IPS DF 6.9 (cell line): ENCODE data around the gene SLC6A6.

Source experiments
- DNase-seq: peaks from one replicate; pipeline ENCODE4 v3.0.0-alpha.2; 2013; ENCODE audit warnings: low read depth, low spot score
- H3K27ac ChIP-seq: one replicate; pipeline ENCODE4 v1.5.1; 2013; ENCODE audit warnings: low read length, control low read depth
- H3K27me3 ChIP-seq: 2 replicates; pipeline ENCODE4 v1.6.1; 2013; ENCODE audit warnings: mild to moderate bottlenecking, low read length; ENCODE audit not compliant: control insufficient read depth, insufficient read depth
- H3K36me3 ChIP-seq: 2 replicates; pipeline ENCODE4 v1.6.1; 2013; ENCODE audit warnings: low read length; ENCODE audit not compliant: control insufficient read depth, insufficient read depth
- H3K4me1 ChIP-seq: 2 replicates; pipeline ENCODE4 v1.6.1; 2013; ENCODE audit warnings: low read length; ENCODE audit not compliant: control insufficient read depth, insufficient read depth
- H3K4me3 ChIP-seq: 2 replicates; pipeline ENCODE4 v1.5.1; 2013; ENCODE audit warnings: mild to moderate bottlenecking, low read length
- H3K9me3 ChIP-seq: 2 replicates; pipeline ENCODE4 v1.6.1; 2013; ENCODE audit warnings: low read length, inconsistent platforms; ENCODE audit not compliant: control insufficient read depth, insufficient read depth
- whole genome bisulfite sequencing: extraction: QIAGEN DNeasy Blood & Tissue Kit; methylation state at CpG from one replicate; pipeline ENCODE4 v1.1.7; 2013; ENCODE audit warnings: mixed read lengths, missing lambda C conversion rate; ENCODE audit not compliant: insufficient read length, insufficient coverage; 5-methylcytosine and 5-hydroxymethylcytosine counted together

The SLC6A6 gene

DNA sequence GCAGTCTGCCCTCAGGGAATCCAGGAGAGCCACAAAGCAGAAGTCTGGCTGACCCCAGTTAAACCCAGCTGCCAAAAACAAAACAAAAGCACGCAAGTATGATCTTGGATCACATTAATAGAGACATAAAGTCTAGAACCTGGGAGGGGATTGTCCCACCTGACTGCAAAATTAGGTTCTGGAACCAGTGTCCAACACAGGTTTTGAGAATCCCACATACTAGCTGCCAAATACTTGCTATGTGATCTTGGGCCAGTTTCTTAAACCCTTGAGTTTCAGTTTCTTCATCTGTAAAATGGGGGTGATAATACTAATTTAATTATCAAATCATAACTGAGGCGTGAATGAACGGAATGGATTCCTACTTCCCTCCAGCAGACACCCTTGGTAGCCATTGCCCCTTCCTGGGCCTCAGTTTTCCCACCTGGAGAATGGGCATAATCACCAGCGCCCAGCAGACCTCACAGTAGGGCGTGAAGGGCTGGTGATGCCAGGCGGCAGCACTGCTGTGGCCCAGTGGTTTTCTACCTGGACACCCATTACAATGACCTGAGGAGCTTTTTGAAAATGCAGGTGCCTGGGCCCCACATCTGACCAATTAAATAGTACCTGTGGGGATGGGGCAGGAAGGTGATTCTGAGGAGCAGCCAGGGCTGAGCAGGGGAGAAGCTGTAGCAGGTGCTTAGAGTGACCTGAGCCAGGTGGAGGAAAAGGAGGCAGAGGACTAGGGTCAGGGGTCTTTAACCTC lies 105.5 kb downstream of the SLC6A6 start:
- no CpG with 5 or more reads among the region's 6 CpGs for WGBS
- no peak overlapping the region for H3K27ac ChIP-seq
- H3K36me3 ChIP-seq = no peaks in the 10 kb centered on the region
- no peak for DNase-seq
- no peak overlapping the region for H3K4me3 ChIP-seq
- no peaks in the 10 kb centered on the region for H3K9me3 ChIP-seq
- peaks cover 4% of the 10 kb centered on the region; the same call in 1 of the 2 replicates for H3K4me1 ChIP-seq
- H3K27me3 ChIP-seq = no peaks in the 10 kb centered on the region

DNA sequence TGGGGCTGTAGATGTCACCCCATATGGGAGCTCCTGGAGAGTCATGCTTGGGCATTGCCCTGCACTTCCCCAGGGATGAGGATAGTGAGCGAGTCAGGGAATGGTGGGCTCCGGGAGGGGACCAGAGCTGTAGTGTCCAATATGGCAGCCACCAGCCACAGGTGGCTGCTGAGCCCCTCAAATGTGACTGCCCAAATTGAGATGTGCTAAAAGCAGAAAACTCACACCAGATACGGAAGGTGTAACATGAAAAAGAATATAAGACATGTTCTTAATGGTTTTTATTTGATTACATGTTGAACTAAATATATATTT lies 106.1 kb downstream of the SLC6A6 start:
- no peak overlapping the region for H3K27ac ChIP-seq
- no peaks in the 10 kb centered on the region for H3K9me3 ChIP-seq
- no peaks in the 10 kb centered on the region for H3K27me3 ChIP-seq
- H3K4me3 ChIP-seq = no peak overlapping the region
- no CpG with 5 or more reads among the region's 3 CpGs for WGBS
- no peak for DNase-seq
- no peaks in the 10 kb centered on the region for H3K36me3 ChIP-seq
- peaks cover 4% of the 10 kb centered on the region; the same call in 1 of the 2 replicates for H3K4me1 ChIP-seq

DNA sequence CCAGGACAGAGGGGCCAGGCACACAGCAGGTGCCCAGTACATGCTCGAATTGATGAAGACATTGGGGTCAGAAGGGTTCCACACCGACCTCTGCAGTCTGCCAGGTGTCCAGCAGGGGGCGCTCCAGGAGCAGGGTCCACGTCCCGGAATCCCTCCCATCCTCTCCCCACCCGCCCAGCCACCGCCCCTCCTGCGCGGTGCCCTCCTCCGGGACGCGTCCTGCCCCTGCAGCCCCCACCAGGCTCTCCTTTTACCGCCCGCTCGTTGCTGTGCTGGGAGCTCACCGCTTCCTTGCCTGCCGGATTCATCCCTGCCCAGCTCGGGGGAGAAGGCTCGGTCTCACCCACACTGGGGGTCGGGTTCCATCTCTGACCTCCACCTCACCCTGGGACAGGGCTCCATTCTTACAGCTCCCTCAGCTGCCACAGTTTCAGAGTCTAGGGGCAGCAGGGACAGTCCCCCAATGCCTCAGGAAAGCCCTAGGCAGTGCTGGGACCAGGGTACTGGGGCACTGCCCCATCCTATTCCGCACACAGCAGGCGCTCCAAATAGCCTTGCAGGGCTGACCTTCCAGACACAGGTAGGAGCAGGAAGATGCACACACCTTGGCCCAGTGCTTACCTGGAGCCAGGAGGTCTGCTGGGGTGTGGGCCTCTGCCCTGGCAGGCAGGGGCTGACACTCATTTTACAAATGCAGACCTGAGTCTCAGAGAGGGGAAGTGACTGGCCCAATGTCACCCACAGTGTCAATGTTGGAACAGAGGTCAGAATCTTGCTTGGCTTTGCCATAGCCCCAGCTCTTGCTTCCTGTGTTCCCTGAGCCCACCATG lies 106.8 kb downstream of the SLC6A6 start:
- Histone ChIP-seq H3K9me3 (no peaks in the 10 kb centered on the region), H3K4me1 (peaks cover 5% of the 10 kb centered on the region; the same call in 1 of the 2 replicates), H3K4me3 (peak overlapping the region; percentile 18; the same call in 1 of the 2 replicates), H3K36me3 (no peaks in the 10 kb centered on the region), H3K27ac (no peak overlapping the region), H3K27me3 (no peaks in the 10 kb centered on the region)
- peak; percentile 77 for DNase-seq
- no CpG with 5 or more reads among the region's 22 CpGs for whole genome bisulfite sequencing

GRCh38 chr3:14509796-14510100 lies 107.3 kb downstream of the SLC6A6 start:
- peaks cover 5% of the 10 kb centered on the region; the same call in 1 of the 2 replicates for H3K4me1 ChIP-seq
- no peak for DNase-seq
- no peak overlapping the region for H3K4me3 ChIP-seq
- H3K36me3 ChIP-seq = no peaks in the 10 kb centered on the region
- H3K27ac ChIP-seq = no peak overlapping the region
- WGBS = no CpG with 5 or more reads among the region's 10 CpGs
- no peaks in the 10 kb centered on the region for H3K9me3 ChIP-seq
- no peaks in the 10 kb centered on the region for H3K27me3 ChIP-seq

DNA sequence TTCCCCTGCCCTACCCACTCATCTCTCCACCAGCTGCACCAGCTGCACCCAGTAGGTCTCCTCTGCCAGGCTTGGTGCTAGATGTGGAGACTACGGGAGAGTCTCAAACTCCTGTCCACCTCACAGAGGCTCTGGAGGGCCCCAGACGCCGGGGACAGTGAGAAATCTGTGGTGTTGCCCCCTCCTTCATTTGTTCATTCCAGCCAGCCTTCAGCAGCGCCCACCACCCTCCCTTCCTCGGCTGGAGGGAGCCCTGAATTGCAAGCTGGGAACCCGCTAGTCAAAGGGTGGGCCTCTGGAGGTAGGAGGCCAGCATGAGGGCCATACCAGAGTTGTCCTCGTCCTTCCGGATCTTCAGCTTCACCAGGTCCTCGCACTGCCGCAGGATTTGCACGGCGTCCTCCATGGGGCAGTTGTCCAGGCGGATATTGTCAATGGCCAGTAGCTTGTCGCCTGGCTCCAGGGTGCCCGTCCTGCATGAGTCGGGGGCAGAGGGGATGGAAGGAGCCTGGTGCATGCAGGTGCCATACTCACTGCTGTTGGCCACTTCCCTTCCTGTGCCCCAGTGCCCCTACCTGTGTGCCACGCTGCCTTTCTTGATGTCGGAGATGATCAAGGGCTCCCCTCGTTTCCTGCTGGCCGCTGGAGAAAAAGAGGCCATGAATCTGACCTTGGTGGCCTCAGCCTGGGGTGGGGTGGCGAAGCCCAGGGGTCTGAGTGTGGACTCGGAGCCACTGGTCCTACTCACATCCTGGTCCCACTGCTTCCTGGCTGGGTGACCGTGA lies 108.6 kb downstream of the SLC6A6 start:
- H3K4me3 ChIP-seq = no peak overlapping the region
- H3K27me3 ChIP-seq = no peaks in the 10 kb centered on the region
- H3K27ac ChIP-seq = no peak overlapping the region
- DNase-seq = no peak
- H3K4me1 ChIP-seq = peaks cover 5% of the 10 kb centered on the region; the same call in 1 of the 2 replicates
- no peaks in the 10 kb centered on the region for H3K36me3 ChIP-seq
- no peaks in the 10 kb centered on the region for H3K9me3 ChIP-seq
- WGBS = no CpG with 5 or more reads among the region's 23 CpGs

DNA sequence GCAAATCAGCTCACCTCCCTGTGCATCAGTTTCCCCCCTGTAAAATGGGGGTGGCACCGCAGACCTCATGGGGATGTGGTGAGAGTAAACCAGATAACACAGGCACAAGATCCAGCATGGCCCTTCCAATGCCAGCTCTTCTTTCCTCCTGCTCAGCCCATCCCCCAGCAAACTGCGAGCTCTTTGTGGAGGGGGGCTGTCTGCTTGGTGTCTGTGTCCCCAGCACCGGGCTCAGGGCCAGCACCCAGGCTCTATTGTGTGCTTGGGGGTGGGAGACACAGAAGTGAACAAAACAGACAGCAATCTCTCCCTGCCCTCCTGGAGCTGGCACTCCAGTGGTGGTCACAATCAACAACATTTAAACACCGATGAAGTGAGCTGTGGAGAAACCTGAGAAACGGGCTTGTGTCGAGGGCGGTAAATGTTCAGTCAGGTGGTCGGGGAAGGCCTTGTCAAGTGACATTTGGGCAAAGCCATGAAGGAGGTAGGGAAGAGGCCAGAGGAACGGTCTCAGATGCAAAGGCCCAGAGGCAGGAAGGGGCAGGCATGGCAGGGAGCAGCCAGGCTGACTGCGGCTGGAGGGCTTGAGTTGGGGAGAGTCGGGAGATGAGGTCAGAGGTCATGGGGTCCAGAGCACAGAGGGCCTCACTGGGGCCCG lies 109.3 kb downstream of the SLC6A6 start:
- no peaks in the 10 kb centered on the region for H3K27me3 ChIP-seq

GRCh38 chr3:14512281-14512941 lies 110.0 kb downstream of the SLC6A6 start:
- DNase-seq = no peak
- H3K4me1 ChIP-seq = peaks cover 5% of the 10 kb centered on the region; the same call in 1 of the 2 replicates
- no peak overlapping the region for H3K27ac ChIP-seq
- no CpG with 5 or more reads among the region's 19 CpGs for WGBS
- H3K4me3 ChIP-seq = no peak overlapping the region
- H3K36me3 ChIP-seq = no peaks in the 10 kb centered on the region
- H3K27me3 ChIP-seq = no peaks in the 10 kb centered on the region
- no peaks in the 10 kb centered on the region for H3K9me3 ChIP-seq

More for the DNA sequence above, 109.3 kb downstream of the SLC6A6 start:
- H3K9me3 ChIP-seq = no peaks in the 10 kb centered on the region
- peaks cover 5% of the 10 kb centered on the region; the same call in 1 of the 2 replicates for H3K4me1 ChIP-seq
- no CpG with 5 or more reads among the region's 12 CpGs for WGBS
- H3K36me3 ChIP-seq = no peaks in the 10 kb centered on the region
- H3K4me3 ChIP-seq = no peak overlapping the region
- H3K27ac ChIP-seq = no peak overlapping the region
- no peak for DNase-seq

- H3K36me3 ChIP-seq = no peaks in the 10 kb centered on the region
- WGBS = no CpG with 5 or more reads among the region's 9 CpGs
- peaks cover 5% of the 10 kb centered on the region; the same call in 1 of the 2 replicates for H3K4me1 ChIP-seq
- H3K4me3 ChIP-seq = no peak overlapping the region
- no peak overlapping the region for H3K27ac ChIP-seq
- no peaks in the 10 kb centered on the region for H3K27me3 ChIP-seq
- DNase-seq = no peak
- no peaks in the 10 kb centered on the region for H3K9me3 ChIP-seq
These were observed 110.5 kb downstream of the SLC6A6 start for GRCh38 chr3:14512942-14513327.

DNA sequence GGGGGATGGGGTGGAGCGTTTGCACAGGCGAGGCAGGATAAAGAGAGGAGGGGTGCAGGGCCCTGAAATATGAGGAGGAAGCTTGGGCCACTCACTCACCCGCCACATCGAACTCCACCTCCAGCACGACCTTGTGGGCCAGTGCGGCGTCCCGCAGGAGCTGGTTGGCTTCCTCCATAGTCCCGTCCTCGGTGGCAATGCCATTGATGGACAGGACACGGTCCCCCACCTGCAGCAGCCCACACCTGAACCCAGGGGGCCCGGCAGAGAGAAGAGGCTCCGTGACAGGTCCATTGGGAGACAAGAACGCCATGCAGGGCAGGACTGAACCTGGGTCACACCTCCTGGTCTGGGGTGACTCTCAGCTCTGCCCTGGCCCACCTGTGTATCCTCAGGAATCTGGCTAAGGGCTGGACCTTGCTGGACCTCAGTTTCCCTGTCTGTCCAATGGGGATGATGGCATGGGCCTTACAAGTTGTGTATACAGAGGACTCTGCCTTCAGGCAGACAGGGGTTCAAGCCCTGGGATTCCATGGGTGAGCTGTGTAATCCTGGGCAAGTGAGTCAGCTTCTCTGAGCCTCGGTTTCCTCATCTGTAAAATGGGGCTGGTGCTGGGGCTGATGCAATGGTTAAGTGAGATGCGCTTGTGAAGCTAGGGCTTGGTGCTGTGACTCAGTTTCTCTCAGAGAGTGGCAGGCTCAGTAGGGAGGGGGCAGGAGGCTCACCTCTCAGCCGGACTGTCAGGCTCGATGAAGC lies 111.3 kb downstream of the SLC6A6 start:
- Histone ChIP-seq H3K27ac (no peak overlapping the region), H3K9me3 (no peaks in the 10 kb centered on the region), H3K27me3 (no peaks in the 10 kb centered on the region), H3K4me1 (peaks cover 5% of the 10 kb centered on the region; the same call in 1 of the 2 replicates), H3K36me3 (no peaks in the 10 kb centered on the region), H3K4me3 (no peak overlapping the region)
- WGBS = no CpG with 5 or more reads among the region's 18 CpGs
- DNase-seq = no peak
